B cell (primary cell): ENCODE data around the gene HS3ST1. TPM values are rescaled to one million over a fixed set of nuclear protein-coding genes. Genes with fewer than 3 reads are reported as not detected.

Experiments
- ATAC-seq: fragments of 200-7000 bp; cut with Tn5 transposase; one replicate; pipeline ENCODE4 v1.10.0; 2021; ENCODE audit warnings: low read depth, mild to moderate bottlenecking, moderate number of reproducible peaks, moderate library complexity
- CTCF ChIA-PET: fragments of 350-600 bp; sonication (Branson Sonifier 250); formaldehyde crosslinking; loops from one replicate; lab custom pipeline; 2021; ENCODE audit warnings: antibody characterized with exemption, inconsistent platforms; lab: Charles Lee
- POLR2A ChIA-PET: fragments of 350-600 bp; sonication (Branson Sonifier 250); formaldehyde crosslinking; loops from one replicate; lab custom pipeline; 2021; ENCODE audit warnings: antibody characterized with exemption; lab: Charles Lee
- DNase-seq: peaks from one replicate; pipeline ENCODE4 v3.0.0; 2013
- H2AFZ ChIP-seq: 2 replicates; pipeline ENCODE4 v1.6.1; 2012; ENCODE audit warnings: mild to moderate bottlenecking, low read depth, low read length; ENCODE audit not compliant: insufficient read depth, poor library complexity, severe bottlenecking
- H3K27ac ChIP-seq, 2 donors: 1 replicate in 1 of 2; 2 replicates in 1 of 2; pipeline ENCODE4 v1.5.1; 2012 to 2013; ENCODE audit warnings: low read length in 2 of 2, mild to moderate bottlenecking in 2 of 2, moderate library complexity in 1 of 2
- H3K27me3 ChIP-seq, 4 experiments: fragments of 200-600 bp in 1 of 4; sonication (generic) in 1 of 4; replicated peaks in 1 of 4; 1 replicate in 2 of 4; 2 replicates in 2 of 4; pipeline versions ENCODE4 v1.6.1 to v1.7.0; 2013 to 2016; ENCODE audit warnings: low read length in 3 of 4, mild to moderate bottlenecking in 2 of 4, mixed read lengths in 1 of 4, moderate library complexity in 1 of 4; ENCODE audit not compliant: insufficient read depth in 4 of 4, control insufficient read depth in 3 of 4; ENCODE audit errors: control extremely low read depth in 1 of 4
- H3K36me3 ChIP-seq, 2 experiments: replicated peaks in 1 of 2; 1 replicate in 1 of 2; 2 replicates in 1 of 2; pipeline versions ENCODE4 v1.6.1 to v1.7.1; 2013; ENCODE audit warnings: low read length in 1 of 2; ENCODE audit not compliant: insufficient read depth in 2 of 2, control insufficient read depth in 1 of 2; ENCODE audit errors: control extremely low read depth in 1 of 2, extremely low read depth in 1 of 2
- H3K4me1 ChIP-seq, 2 donors: fragments of 200-600 bp in 1 of 2; sonication (generic) in 1 of 2; 1 replicate in 1 of 2; 2 replicates in 1 of 2; pipeline versions ENCODE4 v1.5.1 to v1.6.1; 2013 to 2017; ENCODE audit warnings: low read length in 2 of 2; ENCODE audit not compliant: control insufficient read depth in 2 of 2, insufficient read depth in 2 of 2
- H3K4me2 ChIP-seq: replicated peaks from 2 replicates; pipeline ENCODE3; 2012; ENCODE audit warnings: mild to moderate bottlenecking, low read depth, low read length; ENCODE audit not compliant: poor library complexity, severe bottlenecking
- H3K4me3 ChIP-seq, 5 experiments: fragments of 200-600 bp in 1 of 5; sonication (generic) in 1 of 5; 1 replicate in 3 of 5; 2 replicates in 2 of 5; pipeline versions ENCODE4 v1.5.1 to v1.7.0; 2011 to 2016; ENCODE audit warnings: low read length in 4 of 5, mild to moderate bottlenecking in 4 of 5, low read depth in 2 of 5, control low read depth in 1 of 5, moderate library complexity in 1 of 5; ENCODE audit not compliant: insufficient read depth in 1 of 5; ENCODE audit errors: control extremely low read depth in 1 of 5, extremely low read depth in 1 of 5
- H3K79me2 ChIP-seq: fragments of 200-600 bp; sonication (generic); one replicate; pipeline ENCODE4 v1.6.0; 2016; ENCODE audit warnings: low read length; ENCODE audit not compliant: control insufficient read depth, insufficient read depth
- H3K9ac ChIP-seq: fragments of 200-600 bp; sonication (generic); 2 replicates; pipeline ENCODE4 v1.6.1; 2017; ENCODE audit warnings: mild to moderate bottlenecking, low read length, moderate library complexity
- H3K9me3 ChIP-seq, 3 donors: one replicate each; pipeline versions ENCODE4 v1.6.1 to v1.7.1; 2013; ENCODE audit warnings: low read length in 2 of 3; ENCODE audit not compliant: control insufficient read depth in 2 of 3, insufficient read depth in 1 of 3; ENCODE audit errors: control extremely low read depth in 1 of 3
- H4K20me1 ChIP-seq: 2 replicates; pipeline ENCODE4 v1.6.0; 2012; ENCODE audit warnings: mild to moderate bottlenecking, low read length; ENCODE audit not compliant: insufficient read depth, control insufficient read depth, poor library complexity, severe bottlenecking
- H3K27ac Mint-ChIP-seq: one replicate; pipeline ENCODE4 v1.8.0; 2021; ENCODE audit warnings: mixed read lengths
- H3K27me3 Mint-ChIP-seq: one replicate; pipeline ENCODE4 v1.8.0; 2021; ENCODE audit warnings: mixed read lengths
- H3K4me1 Mint-ChIP-seq: one replicate; pipeline ENCODE4 v1.8.0; 2021; ENCODE audit warnings: mixed read lengths
- H3K4me3 Mint-ChIP-seq: one replicate; pipeline ENCODE4 v1.8.0; 2021; ENCODE audit warnings: mixed read lengths
- H3K9me3 Mint-ChIP-seq: one replicate; pipeline ENCODE4 v1.8.0; 2022; ENCODE audit warnings: mixed read lengths; ENCODE audit not compliant: insufficient read depth
- CTCF ChIP-seq: fragments of 200-600 bp; IDR thresholded peaks from one replicate; pipeline ENCODE4 v1.8.0; 2022; ENCODE audit warnings: antibody characterized with exemption, mild to moderate bottlenecking
- EZH2 ChIP-seq: IDR thresholded peaks from 2 replicates; pipeline ENCODE4 v1.6.1; 2012; ENCODE audit warnings: borderline replicate concordance, low read depth, mild to moderate bottlenecking, moderate library complexity, low read length; ENCODE audit not compliant: insufficient read depth, poor library complexity, severe bottlenecking
- intact Hi-C: fragments of 100-400 bp; cut with micrococcal nuclease; formaldehyde crosslinking; loops from one replicate; pipeline ENCODE4 v1.10.0; 2022
- polyA plus RNA-seq: library from polyadenylated mRNA; depleted of rRNA; stranded (reverse); fragments of >200 nt; gene quantifications from 2 replicates; pipeline ENCODE4 v1.2.3, GENCODE V29; 2012
- total RNA-seq, 2 donors: library from RNA; stranded (reverse); fragments of 120-200 nt in 1 of 2; gene quantifications; 1 replicate in 1 of 2; 2 replicates in 1 of 2; pipeline versions ENCODE4 v1.2.3 to v1.2.4, GENCODE V29; 2013 to 2022

HS3ST1 gene
- total and polyA plus RNA-seq, 2 donors (not counting 1 experiment from before 2014, with no cell fraction given): 4.3 to 17.7 TPM

- no peaks in the 10 kb centered on the region for H3K79me2 ChIP-seq
- intact Hi-C loops: no loop called here
- H3K27me3 ChIP-seq: no peaks in the 10 kb centered on the region
- H3K27ac ChIP-seq: no peak overlapping the region
- H2AFZ ChIP-seq: no peak overlapping the region
- no peaks in the 10 kb centered on the region for H3K36me3 ChIP-seq
- TF ChIP-seq CTCF: no peak
- TF ChIP-seq EZH2: no peak
- Mint-ChIP-seq H3K4me1 (no peaks in the 10 kb centered on the region), H3K9me3 (no peaks in the 10 kb centered on the region), H3K4me3 (no peak overlapping the region), H3K27ac (no peak overlapping the region), H3K27me3 (peaks cover 19% of the 10 kb centered on the region)
- ATAC-seq (no peak), DNase-seq (no peak)
- ChIA-PET POLR2A (no interaction called here), CTCF (no interaction called here)
- H3K4me2 ChIP-seq: no peak overlapping the region
- no peaks in the 10 kb centered on the region for H4K20me1 ChIP-seq
- no peak overlapping the region for H3K4me3 ChIP-seq
- H3K9ac ChIP-seq: no peak overlapping the region
- no peaks in the 10 kb centered on the region for H3K4me1 ChIP-seq
- H3K9me3 ChIP-seq: peaks cover 0 to 12% (median 0%) of the 10 kb centered on the region in 3 donors
Measured at GRCh38 chr4:11366859-11367258, 61.8 kb downstream of the HS3ST1 start.

GRCh38 chr4:11365039-11365438, 63.7 kb downstream of the HS3ST1 start:
- H3K4me2 ChIP-seq: no peak overlapping the region
- no peak for TF ChIP-seq EZH2
- no peak for TF ChIP-seq CTCF
- no peak overlapping the region for H3K4me3 ChIP-seq
- peaks cover 0 to 12% (median 0%) of the 10 kb centered on the region in 3 donors for H3K9me3 ChIP-seq
- no peaks in the 10 kb centered on the region for H4K20me1 ChIP-seq
- DNase-seq (no peak), ATAC-seq (no peak)
- no peaks in the 10 kb centered on the region for H3K9me3 Mint-ChIP-seq
- no peaks in the 10 kb centered on the region for H3K27me3 ChIP-seq
- no peak overlapping the region for H3K9ac ChIP-seq
- no peaks in the 10 kb centered on the region for H3K4me1 Mint-ChIP-seq
- no peak overlapping the region for H2AFZ ChIP-seq
- intact Hi-C loops: no loop called here
- no peaks in the 10 kb centered on the region for H3K4me1 ChIP-seq
- peaks cover 19% of the 10 kb centered on the region for H3K27me3 Mint-ChIP-seq
- no peak overlapping the region for H3K4me3 Mint-ChIP-seq
- no peaks in the 10 kb centered on the region for H3K36me3 ChIP-seq
- ChIA-PET CTCF (no interaction called here), POLR2A (no interaction called here)
- no peak overlapping the region for H3K27ac Mint-ChIP-seq
- no peaks in the 10 kb centered on the region for H3K79me2 ChIP-seq
- H3K27ac ChIP-seq: no peak overlapping the region
